OCI-LY3 (cell line): Measurements from ENCODE around the gene FAF2.

Source experiments
- EZH2phosphoT487 ChIP-seq: fragments of 200-600 bp; shearing (Covaris generic); IDR thresholded peaks from 2 replicates; pipeline ENCODE4 v1.6.1; 2018; ENCODE audit warnings: antibody characterized with exemption, mixed run types, low read depth
- TF ChIP-seq, protein P1 (sequence below): fragments of 200-600, 300-600 bp; sonication (generic); IDR thresholded peaks from 2 replicates; pipeline ENCODE4 v1.5.1; 2014; ENCODE audit warnings: antibody characterized with exemption, low read length, low read depth

DNA sequence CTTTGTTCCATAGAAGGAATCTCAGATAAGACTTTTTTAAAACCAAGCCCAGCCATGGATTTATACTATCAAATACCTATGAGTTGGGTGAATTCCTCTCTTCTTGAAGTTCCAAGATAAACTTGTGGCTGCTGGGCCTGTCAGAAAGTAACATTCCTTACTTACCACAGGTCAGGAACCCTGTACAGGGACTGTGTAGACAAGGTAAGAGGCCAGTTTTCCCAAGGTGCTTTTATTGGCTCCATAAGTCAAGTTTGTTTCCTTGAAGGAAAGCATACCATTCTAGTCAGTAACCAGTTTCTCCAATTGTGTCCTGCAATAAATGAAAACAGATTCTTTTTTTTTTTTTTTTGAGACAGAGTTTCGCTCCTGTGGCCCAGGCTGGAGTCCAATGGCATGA, 23.0 kb upstream of the FAF2 start:
- TF ChIP-seq, protein P1, sequence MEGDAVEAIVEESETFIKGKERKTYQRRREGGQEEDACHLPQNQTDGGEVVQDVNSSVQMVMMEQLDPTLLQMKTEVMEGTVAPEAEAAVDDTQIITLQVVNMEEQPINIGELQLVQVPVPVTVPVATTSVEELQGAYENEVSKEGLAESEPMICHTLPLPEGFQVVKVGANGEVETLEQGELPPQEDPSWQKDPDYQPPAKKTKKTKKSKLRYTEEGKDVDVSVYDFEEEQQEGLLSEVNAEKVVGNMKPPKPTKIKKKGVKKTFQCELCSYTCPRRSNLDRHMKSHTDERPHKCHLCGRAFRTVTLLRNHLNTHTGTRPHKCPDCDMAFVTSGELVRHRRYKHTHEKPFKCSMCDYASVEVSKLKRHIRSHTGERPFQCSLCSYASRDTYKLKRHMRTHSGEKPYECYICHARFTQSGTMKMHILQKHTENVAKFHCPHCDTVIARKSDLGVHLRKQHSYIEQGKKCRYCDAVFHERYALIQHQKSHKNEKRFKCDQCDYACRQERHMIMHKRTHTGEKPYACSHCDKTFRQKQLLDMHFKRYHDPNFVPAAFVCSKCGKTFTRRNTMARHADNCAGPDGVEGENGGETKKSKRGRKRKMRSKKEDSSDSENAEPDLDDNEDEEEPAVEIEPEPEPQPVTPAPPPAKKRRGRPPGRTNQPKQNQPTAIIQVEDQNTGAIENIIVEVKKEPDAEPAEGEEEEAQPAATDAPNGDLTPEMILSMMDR = no peak
- no peak for TF ChIP-seq EZH2phosphoT487
